Testis (tissue), 2 donors: ENCODE results near the gene ZYX.

Experiments
- CTCF ChIP-seq, 3 experiments: fragments of 450-650 bp in 2 of 3; fragments of 200-600 bp in 1 of 3; sonication (generic) in 1 of 3; IDR thresholded peaks; one replicate each; pipeline ENCODE4 v1.5.1; 2016 to 2019; ENCODE audit warnings: antibody characterized with exemption in 3 of 3, mild to moderate bottlenecking in 2 of 3, moderate library complexity in 1 of 3
- POLR2A ChIP-seq: fragments of 450-650 bp; IDR thresholded peaks from one replicate; pipeline ENCODE4 v1.6.1; 2017; ENCODE audit warnings: antibody characterized with exemption, mild to moderate bottlenecking, moderate library complexity

- TF ChIP-seq CTCF (IDR thresholded peaks at IDR 0.05) (no peak), POLR2A (no peak)
These were observed 9.7 kb downstream of the ZYX start for GRCh38 chr7:143390773-143391317.
